ENCODE results near the gene DCBLD1. TPM values are rescaled to one million over a fixed set of nuclear protein-coding genes. Genes with fewer than 3 reads are reported as not detected.

The DCBLD1 gene
- total and polyA plus RNA-seq, 2 of the 13 experiments (the other 11 are each of a cell fraction or from before 2014, with no cell fraction given), result 23.2 to 41.5 TPM

- TF ChIP-seq CEBPZ (IDR thresholded peaks at IDR 0.05; ENCODE audit: low read length), result no peak
- no peak for TF ChIP-seq ZNF550 (CRISPR knock-in tag; IDR thresholded peaks at IDR 0.05; ENCODE audit: borderline replicate concordance)
- no peak for TF ChIP-seq HOXA9 (CRISPR knock-in tag; IDR thresholded peaks at IDR 0.05; ENCODE audit: borderline replicate concordance)
- TF ChIP-seq ZNF468 (CRISPR knock-in tag; IDR thresholded peaks at IDR 0.05), result no peak
- TF ChIP-seq ZNF10 (CRISPR knock-in tag; IDR thresholded peaks at IDR 0.05; ENCODE audit: borderline replicate concordance, low read depth), result no peak
- TF ChIP-seq ZNF546 (CRISPR knock-in tag; conservative IDR thresholded peaks at IDR 0.05), result peak; percentile 54; the same call in 1 of the 2 replicates
- no peak for TF ChIP-seq ZFP36 (IDR thresholded peaks at IDR 0.05; ENCODE audit: borderline replicate concordance, low read depth, low read length, partially characterized antibody)
- TF ChIP-seq NFE2L2 (IDR thresholded peaks at IDR 0.05; ENCODE audit: low read length), result no peak
- no peak; the same call in 1 of the 2 replicates for TF ChIP-seq MLXIP (CRISPR knock-in tag; IDR thresholded peaks at IDR 0.05; ENCODE audit: borderline replicate concordance)
- TF ChIP-seq FOXP4 (CRISPR knock-in tag; IDR thresholded peaks at IDR 0.05), result peak; percentile 94
- TF ChIP-seq ZSCAN9 (CRISPR knock-in tag; IDR thresholded peaks at IDR 0.05; ENCODE audit: borderline replicate concordance), result peak; percentile 81; the same call in 1 of the 2 replicates
- TF ChIP-seq GATA4 (IDR thresholded peaks at IDR 0.05; ENCODE audit: borderline replicate concordance, low read depth), result no peak
- peak; percentile 73; the same call in 1 of the 2 replicates for TF ChIP-seq HOXD1 (CRISPR knock-in tag; IDR thresholded peaks at IDR 0.05)
- no peak for TF ChIP-seq E2F5 (CRISPR knock-in tag; conservative IDR thresholded peaks at IDR 0.05)
- peak; percentile 72; the same call in 1 of the 2 replicates for TF ChIP-seq HOXA5 (CRISPR knock-in tag; IDR thresholded peaks at IDR 0.05)
- TF ChIP-seq NR1H2 (CRISPR knock-in tag; IDR thresholded peaks at IDR 0.05; ENCODE audit: borderline replicate concordance, low read depth), result no peak
- 0 out of 2 replicates have a peak, but pooled peaks have one; percentile 29 for TF ChIP-seq RELA (CRISPR knock-in tag; IDR thresholded peaks at IDR 0.05)
- TF ChIP-seq KLF11 (CRISPR knock-in tag; IDR thresholded peaks at IDR 0.05), result peak; percentile 92
- no peak for TF ChIP-seq HNRNPUL1 (IDR thresholded peaks at IDR 0.05; ENCODE audit: low read depth, low read length)
- TF ChIP-seq SP140L (CRISPR knock-in tag; IDR thresholded peaks at IDR 0.05; ENCODE audit: borderline replicate concordance), result peak; percentile 47; the same call in 1 of the 2 replicates
- TF ChIP-seq CENPT (CRISPR knock-in tag; IDR thresholded peaks at IDR 0.05; ENCODE audit: low read depth), result no peak; the same call in 1 of the 2 replicates
Measured at GRCh38 chr6:117481278-117481925, 1.1 kb upstream of the DCBLD1 start (continued).
